ENCODE results near the gene NPTX2. TPM values are rescaled to one million over a fixed set of nuclear protein-coding genes. Genes with fewer than 3 reads are reported as not detected.

NPTX2 gene
- total RNA-seq, 1 experiment from 2014 or later: not detected

DNA sequence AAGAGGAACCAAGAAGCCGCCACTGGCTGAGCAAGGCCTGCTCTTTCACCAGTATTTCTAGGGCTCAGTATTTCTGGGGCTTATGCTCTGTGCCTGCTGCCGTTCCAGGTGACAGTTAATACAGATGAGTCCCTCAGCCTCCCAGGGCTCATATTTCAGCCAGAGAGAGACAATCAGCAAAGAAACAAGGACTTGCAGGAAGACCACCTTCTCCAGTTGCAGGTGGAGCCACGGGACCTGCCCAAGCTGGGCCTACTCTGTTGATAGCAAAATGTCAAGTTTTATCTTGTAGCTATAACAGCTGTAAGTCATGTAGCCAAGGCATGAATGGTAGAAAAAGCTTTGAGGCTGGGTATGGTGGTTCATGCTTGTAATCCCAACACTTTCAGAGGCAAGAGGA, 42.7 kb downstream of the NPTX2 start (continued):
- TF ChIP-seq, protein P1, sequence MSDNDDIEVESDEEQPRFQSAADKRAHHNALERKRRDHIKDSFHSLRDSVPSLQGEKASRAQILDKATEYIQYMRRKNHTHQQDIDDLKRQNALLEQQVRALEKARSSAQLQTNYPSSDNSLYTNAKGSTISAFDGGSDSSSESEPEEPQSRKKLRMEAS (IDR thresholded peaks at IDR 0.05): no peak
- no peak for TF ChIP-seq ZFX (IDR thresholded peaks at IDR 0.05)
- no peak for TF ChIP-seq SP1 (IDR thresholded peaks at IDR 0.05; ENCODE audit: low read depth)

DNA sequence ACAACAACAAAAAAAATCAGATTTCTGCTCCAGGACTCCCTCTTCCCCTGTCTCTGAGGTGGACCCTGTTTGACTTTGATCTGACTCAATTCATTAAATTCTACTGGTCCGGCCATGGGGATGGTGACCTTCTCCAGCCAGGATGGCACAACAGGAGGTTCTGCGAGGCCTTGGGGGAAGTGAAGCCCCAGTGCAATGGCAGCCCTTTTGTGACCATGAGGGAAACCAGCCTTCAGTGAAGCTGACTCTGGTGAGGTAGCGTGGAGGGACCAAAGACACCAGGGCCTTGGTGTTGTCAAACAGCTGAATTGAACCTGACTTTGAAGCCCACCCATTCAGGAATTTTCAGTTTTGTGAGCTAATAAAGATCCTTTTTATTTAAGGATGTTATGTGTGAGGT, 44.5 kb downstream of the NPTX2 start:
- no peaks in the 10 kb centered on the region for H3K9me3 ChIP-seq (ENCODE audit: control insufficient read depth in 1 of 2, insufficient read depth in 1 of 2, low read depth in 1 of 2, low read length in 2 of 2)
- no peak overlapping the region for H3K27ac ChIP-seq (ENCODE audit: low read depth, low read length)
- ChIA-PET CTCF (no interaction called here), POLR2A (no interaction called here), RAD21 (ENCODE audit: low non-redundant PET in 1 of 2, low total read pairs in 2 of 2, uncharacterized antibody in 2 of 2, unreplicated experiment in 2 of 2) (no interaction called here)
- TF ChIP-seq EZH2phosphoT487 (IDR thresholded peaks at IDR 0.05; ENCODE audit: borderline replicate concordance) (no peak), SIN3A (IDR thresholded peaks at IDR 0.05; ENCODE audit: low read depth) (no peak), POLR2A (IDR thresholded peaks at IDR 0.05; ENCODE audit: borderline replicate concordance, extremely low read depth, insufficient read depth, insufficient read length) (no peak), JUND (IDR thresholded peaks at IDR 0.05) (no peak), SP1 (IDR thresholded peaks at IDR 0.05; ENCODE audit: low read depth) (no peak)
- TF ChIP-seq, protein P2, sequence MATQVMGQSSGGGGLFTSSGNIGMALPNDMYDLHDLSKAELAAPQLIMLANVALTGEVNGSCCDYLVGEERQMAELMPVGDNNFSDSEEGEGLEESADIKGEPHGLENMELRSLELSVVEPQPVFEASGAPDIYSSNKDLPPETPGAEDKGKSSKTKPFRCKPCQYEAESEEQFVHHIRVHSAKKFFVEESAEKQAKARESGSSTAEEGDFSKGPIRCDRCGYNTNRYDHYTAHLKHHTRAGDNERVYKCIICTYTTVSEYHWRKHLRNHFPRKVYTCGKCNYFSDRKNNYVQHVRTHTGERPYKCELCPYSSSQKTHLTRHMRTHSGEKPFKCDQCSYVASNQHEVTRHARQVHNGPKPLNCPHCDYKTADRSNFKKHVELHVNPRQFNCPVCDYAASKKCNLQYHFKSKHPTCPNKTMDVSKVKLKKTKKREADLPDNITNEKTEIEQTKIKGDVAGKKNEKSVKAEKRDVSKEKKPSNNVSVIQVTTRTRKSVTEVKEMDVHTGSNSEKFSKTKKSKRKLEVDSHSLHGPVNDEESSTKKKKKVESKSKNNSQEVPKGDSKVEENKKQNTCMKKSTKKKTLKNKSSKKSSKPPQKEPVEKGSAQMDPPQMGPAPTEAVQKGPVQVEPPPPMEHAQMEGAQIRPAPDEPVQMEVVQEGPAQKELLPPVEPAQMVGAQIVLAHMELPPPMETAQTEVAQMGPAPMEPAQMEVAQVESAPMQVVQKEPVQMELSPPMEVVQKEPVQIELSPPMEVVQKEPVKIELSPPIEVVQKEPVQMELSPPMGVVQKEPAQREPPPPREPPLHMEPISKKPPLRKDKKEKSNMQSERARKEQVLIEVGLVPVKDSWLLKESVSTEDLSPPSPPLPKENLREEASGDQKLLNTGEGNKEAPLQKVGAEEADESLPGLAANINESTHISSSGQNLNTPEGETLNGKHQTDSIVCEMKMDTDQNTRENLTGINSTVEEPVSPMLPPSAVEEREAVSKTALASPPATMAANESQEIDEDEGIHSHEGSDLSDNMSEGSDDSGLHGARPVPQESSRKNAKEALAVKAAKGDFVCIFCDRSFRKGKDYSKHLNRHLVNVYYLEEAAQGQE (IDR thresholded peaks at IDR 0.05; ENCODE audit: low read depth): no peak
- no peaks in the 10 kb centered on the region for H3K27me3 ChIP-seq (ENCODE audit: insufficient read depth, low read length)
- no peaks in the 10 kb centered on the region for H3K4me1 ChIP-seq (ENCODE audit: control insufficient read depth in 1 of 2, insufficient read depth in 2 of 2, low read length in 2 of 2)
- H3K9ac ChIP-seq (ENCODE audit: low read length): no peak overlapping the region
- H2AFZ ChIP-seq (ENCODE audit: low read depth, low read length, poor library complexity, severe bottlenecking): no peak overlapping the region
- no peaks in the 10 kb centered on the region for H3K36me3 ChIP-seq (ENCODE audit: control insufficient read depth in 1 of 2, insufficient read depth in 2 of 2, low read length in 2 of 2)
- H3K4me3 ChIP-seq (replicated peaks in 1 of 2; ENCODE audit: low read depth in 1 of 2, low read length in 2 of 2): no peak overlapping the region
- H3K79me2 ChIP-seq (ENCODE audit: insufficient read depth, low read length): no peaks in the 10 kb centered on the region
- no peaks in the 10 kb centered on the region for H3K9me2 ChIP-seq (ENCODE audit: insufficient read depth)
- no peaks in the 10 kb centered on the region for H4K20me1 ChIP-seq (ENCODE audit: insufficient read depth)
- intact Hi-C loops (cut with micrococcal nuclease): no loop called here
- H3K4me2 ChIP-seq (ENCODE audit: low read length): no peak overlapping the region
- no TSS peak for BruUV-seq (replicated peaks)
- ATAC-seq (no peak), DNase-seq (ENCODE audit: low read depth, low spot score) (no peak)

Measured in HCT116 (cell line).